Effector memory CD4-positive, alpha-beta T cell (primary cell): ENCODE measurements around the gene UNC5C.

Source experiments
- DNase-seq, 3 donors: peaks; one replicate each; pipeline ENCODE4 v3.0.0-alpha.2; 2020
- H3K27ac ChIP-seq: 2 replicates; pipeline ENCODE4 v1.7.0; 2013; ENCODE audit warnings: mild to moderate bottlenecking, low read length, moderate library complexity; ENCODE audit not compliant: insufficient read depth, poor library complexity, severe bottlenecking
- H3K27me3 ChIP-seq: replicated peaks from 2 replicates; pipeline ENCODE4 v1.7.0; 2013; ENCODE audit warnings: mild to moderate bottlenecking, low read length; ENCODE audit not compliant: insufficient read depth, control insufficient read depth, poor library complexity, severe bottlenecking
- H3K36me3 ChIP-seq: 2 replicates; pipeline ENCODE4 v1.7.0; 2013; ENCODE audit warnings: mild to moderate bottlenecking, low read length, moderate library complexity; ENCODE audit not compliant: control insufficient read depth, insufficient read depth
- H3K4me1 ChIP-seq: 2 replicates; pipeline ENCODE4 v1.7.0; 2013; ENCODE audit warnings: low read length, mild to moderate bottlenecking; ENCODE audit not compliant: control insufficient read depth, insufficient read depth, poor library complexity, severe bottlenecking
- H3K4me3 ChIP-seq: 2 replicates; pipeline ENCODE4 v1.7.0; 2013; ENCODE audit warnings: low read length, low read depth, mild to moderate bottlenecking; ENCODE audit not compliant: insufficient read depth, poor library complexity, severe bottlenecking
- H3K9me3 ChIP-seq: 2 replicates; pipeline ENCODE4 v1.7.0; 2013; ENCODE audit warnings: mild to moderate bottlenecking, low read length, moderate library complexity; ENCODE audit not compliant: control insufficient read depth

The UNC5C gene

GRCh38 chr4:95362066-95362465, 186.7 kb downstream of the UNC5C start:
- H3K4me1 ChIP-seq = no peaks in the 10 kb centered on the region
- H3K36me3 ChIP-seq = no peaks in the 10 kb centered on the region
- no peak for DNase-seq
- H3K27ac ChIP-seq = no peak overlapping the region
- no peaks in the 10 kb centered on the region for H3K27me3 ChIP-seq
- H3K9me3 ChIP-seq = no peaks in the 10 kb centered on the region
- no peak overlapping the region for H3K4me3 ChIP-seq

DNA sequence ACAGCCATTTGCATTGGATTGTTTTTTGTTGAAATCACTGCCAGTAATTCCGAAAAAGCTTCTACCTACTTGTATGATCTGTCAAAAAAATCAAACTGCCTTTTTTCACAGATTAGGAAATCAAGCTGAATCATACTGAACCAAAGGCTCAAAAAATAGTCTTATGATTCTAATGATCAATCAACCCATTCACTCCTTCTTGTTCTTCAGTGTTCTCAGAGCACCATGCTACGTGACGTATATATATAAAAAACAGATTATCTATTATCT, 187.1 kb downstream of the UNC5C start:
- no peaks in the 10 kb centered on the region for H3K27me3 ChIP-seq
- H3K4me1 ChIP-seq = no peaks in the 10 kb centered on the region
- H3K4me3 ChIP-seq = no peak overlapping the region
- no peaks in the 10 kb centered on the region for H3K36me3 ChIP-seq
- no peaks in the 10 kb centered on the region for H3K9me3 ChIP-seq
- H3K27ac ChIP-seq = no peak overlapping the region
- no peak for DNase-seq

DNA sequence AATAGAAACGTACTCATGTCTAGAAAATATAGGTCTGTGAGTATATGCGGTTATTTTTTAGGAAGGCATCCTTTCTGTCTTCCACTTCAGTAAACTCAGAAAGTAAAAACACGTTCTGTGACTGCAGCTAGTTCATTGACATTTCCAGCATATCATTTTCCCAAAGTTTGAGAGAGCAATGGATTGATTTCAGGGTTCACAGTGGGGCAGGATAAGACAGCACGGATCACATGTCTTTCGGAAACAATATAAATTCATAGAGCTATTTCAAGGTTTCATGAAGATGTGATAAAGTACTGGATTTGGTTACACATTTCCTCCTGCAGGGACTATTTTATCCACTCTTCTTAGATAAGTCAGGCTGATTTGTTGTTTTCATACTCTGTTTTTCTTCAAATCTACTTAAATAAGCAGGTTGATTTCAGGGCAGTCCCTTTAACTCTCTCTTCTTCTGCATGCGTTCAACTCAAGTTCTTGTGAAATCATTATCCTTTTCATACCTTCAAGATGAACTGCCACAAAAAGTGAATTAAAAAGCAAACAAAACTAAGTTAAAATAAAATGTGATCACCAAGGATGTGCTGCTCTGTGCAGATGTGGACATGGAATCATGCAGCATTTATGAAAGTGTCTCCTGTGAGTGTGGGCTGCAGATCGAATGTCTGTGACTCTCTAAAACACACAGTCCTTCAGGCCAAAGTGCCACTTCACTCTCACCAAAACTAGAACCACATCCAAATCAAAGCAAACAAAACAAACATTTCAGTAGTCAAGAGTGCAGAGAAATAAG, 187.7 kb downstream of the UNC5C start:
- Histone ChIP-seq H3K27me3 (no peaks in the 10 kb centered on the region), H3K27ac (no peak overlapping the region), H3K9me3 (no peaks in the 10 kb centered on the region), H3K36me3 (no peaks in the 10 kb centered on the region), H3K4me1 (no peaks in the 10 kb centered on the region), H3K4me3 (no peak overlapping the region)
- DNase-seq = no peak

DNA sequence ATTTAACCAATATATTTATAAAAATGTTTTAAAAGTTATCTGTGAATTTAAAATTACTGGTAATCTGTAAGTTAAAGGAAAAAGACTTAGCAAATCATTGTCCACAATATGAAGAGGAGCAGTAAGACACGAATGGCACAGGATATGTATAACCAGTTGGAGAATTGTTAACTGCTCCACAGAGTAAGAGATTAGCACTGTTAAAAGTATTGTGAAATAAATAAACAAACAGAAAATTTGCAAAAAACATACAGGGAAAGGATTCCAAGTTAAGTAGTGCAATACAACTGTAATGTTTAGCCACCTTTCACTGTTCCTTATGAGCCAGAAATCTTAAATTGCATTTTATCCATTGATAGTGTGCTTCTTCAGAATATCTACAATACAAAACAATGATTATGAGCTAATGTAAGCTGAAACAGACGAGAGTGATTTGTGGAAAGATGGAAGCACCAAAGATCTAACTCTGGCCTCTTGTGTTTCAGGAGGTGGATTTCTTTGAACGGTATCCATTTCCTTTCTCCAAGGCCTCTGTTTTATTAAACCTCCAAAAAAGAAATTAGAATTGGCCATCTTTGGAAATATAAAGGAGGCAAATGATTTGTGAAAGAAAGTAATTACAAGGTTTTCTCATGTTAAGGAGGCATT, 188.4 kb downstream of the UNC5C start:
- no peak overlapping the region for H3K27ac ChIP-seq
- no peaks in the 10 kb centered on the region for H3K36me3 ChIP-seq
- H3K9me3 ChIP-seq = no peaks in the 10 kb centered on the region
- H3K4me1 ChIP-seq = no peaks in the 10 kb centered on the region
- H3K4me3 ChIP-seq = no peak overlapping the region
- H3K27me3 ChIP-seq = no peaks in the 10 kb centered on the region
- no peak for DNase-seq

- DNase-seq = no peak
- Histone ChIP-seq H3K9me3 (no peaks in the 10 kb centered on the region), H3K36me3 (no peaks in the 10 kb centered on the region), H3K4me1 (no peaks in the 10 kb centered on the region), H3K4me3 (no peak overlapping the region), H3K27me3 (no peaks in the 10 kb centered on the region), H3K27ac (no peak overlapping the region)
Observed at GRCh38 chr4:95358421-95358820, 190.4 kb downstream of the UNC5C start.

DNA sequence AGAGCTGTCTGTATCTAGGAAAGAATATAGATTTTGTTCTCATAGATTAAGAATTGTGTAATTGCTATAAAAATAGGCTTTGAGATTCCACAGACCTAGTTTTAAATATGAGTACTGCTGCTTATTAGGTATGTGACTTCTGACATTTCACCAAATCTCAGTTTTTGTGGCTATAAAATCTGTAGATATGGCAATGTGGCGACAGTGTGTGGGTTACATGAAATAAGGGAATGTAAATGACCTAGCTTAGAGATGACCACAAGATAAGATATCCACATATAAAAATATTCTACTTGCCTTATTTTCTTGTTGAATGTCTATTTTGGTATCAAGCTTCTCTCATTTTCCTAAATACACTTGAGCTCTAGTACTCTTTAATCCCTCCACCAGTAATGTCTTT, 193.8 kb downstream of the UNC5C start:
- Histone ChIP-seq H3K4me1 (no peaks in the 10 kb centered on the region), H3K27ac (no peak overlapping the region), H3K9me3 (no peaks in the 10 kb centered on the region), H3K36me3 (no peaks in the 10 kb centered on the region), H3K27me3 (no peaks in the 10 kb centered on the region), H3K4me3 (no peak overlapping the region)
- DNase-seq = no peak

DNA sequence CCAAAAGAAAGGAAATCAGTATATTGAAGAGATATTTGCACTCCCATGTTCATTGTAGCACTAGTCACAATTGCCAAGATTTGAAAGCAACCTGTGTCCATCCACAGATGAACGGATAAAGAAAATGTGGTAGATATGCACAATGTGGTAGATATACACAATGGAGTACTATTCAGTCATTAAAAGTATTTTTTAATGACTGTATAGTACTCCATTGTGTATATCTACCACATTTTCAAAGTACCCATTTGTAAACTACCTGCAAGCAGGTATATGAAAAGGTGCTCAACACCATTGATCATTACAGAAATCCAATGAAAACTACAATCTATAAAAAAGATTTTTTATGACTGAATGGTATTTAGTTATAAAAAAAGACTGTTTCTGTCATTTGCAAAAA, 200.4 kb downstream of the UNC5C start:
- DNase-seq = no peak
- H3K27ac ChIP-seq = no peak overlapping the region
- H3K27me3 ChIP-seq = no peaks in the 10 kb centered on the region
- no peaks in the 10 kb centered on the region for H3K4me1 ChIP-seq
- no peaks in the 10 kb centered on the region for H3K9me3 ChIP-seq
- no peaks in the 10 kb centered on the region for H3K36me3 ChIP-seq
- H3K4me3 ChIP-seq = no peak overlapping the region

GRCh38 chr4:95343235-95343634, 205.5 kb downstream of the UNC5C start:
- no peak for DNase-seq
- H3K4me3 ChIP-seq = no peak overlapping the region
- no peaks in the 10 kb centered on the region for H3K27me3 ChIP-seq

DNA sequence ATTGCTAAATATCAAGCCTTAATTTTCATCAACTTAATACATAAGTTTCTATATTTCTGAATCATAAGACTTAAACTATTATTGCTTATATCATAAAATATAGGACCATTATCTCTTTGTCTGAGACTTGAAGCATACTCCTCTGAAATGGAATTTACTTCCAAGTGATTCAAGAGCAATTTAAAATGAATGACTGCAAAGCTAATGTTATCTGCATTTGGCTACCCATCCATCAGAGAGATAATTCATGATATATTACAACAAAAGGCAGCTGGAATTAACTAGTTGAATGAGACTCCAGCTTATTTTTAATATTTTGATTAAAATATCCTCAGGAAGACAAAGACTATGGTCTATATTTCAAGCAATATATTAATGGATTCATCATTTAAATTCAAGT, 208.6 kb downstream of the UNC5C start:
- no peaks in the 10 kb centered on the region for H3K9me3 ChIP-seq
- DNase-seq = no peak
- no peaks in the 10 kb centered on the region for H3K4me1 ChIP-seq
- H3K27me3 ChIP-seq = no peaks in the 10 kb centered on the region
- no peak overlapping the region for H3K27ac ChIP-seq
- H3K36me3 ChIP-seq = no peaks in the 10 kb centered on the region
- H3K4me3 ChIP-seq = no peak overlapping the region

More at GRCh38 chr4:95343235-95343634, 205.5 kb downstream of the UNC5C start:
- H3K9me3 ChIP-seq = no peaks in the 10 kb centered on the region
- H3K27ac ChIP-seq = no peak overlapping the region
- H3K36me3 ChIP-seq = no peaks in the 10 kb centered on the region
- H3K4me1 ChIP-seq = no peaks in the 10 kb centered on the region

GRCh38 chr4:95325665-95326064, 223.1 kb downstream of the UNC5C start:
- Histone ChIP-seq H3K4me3 (no peak overlapping the region), H3K27ac (no peak overlapping the region), H3K4me1 (no peaks in the 10 kb centered on the region), H3K9me3 (no peaks in the 10 kb centered on the region), H3K27me3 (no peaks in the 10 kb centered on the region), H3K36me3 (no peaks in the 10 kb centered on the region)
- DNase-seq = no peak
